Astrocyte (in vitro differentiated cells and primary cell): ENCODE measurements around the gene CABP5.

Experiments
- EZH2 ChIP-seq: IDR thresholded peaks from 2 replicates; pipeline ENCODE4 v1.6.1; 2012; ENCODE audit warnings: mild to moderate bottlenecking, low read length, inconsistent platforms; ENCODE audit not compliant: insufficient read depth
- TF ChIP-seq, protein P1 (sequence below): IDR thresholded peaks from 2 replicates; pipeline ENCODE4 v1.5.1; 2011; ENCODE audit warnings: low read depth, mild to moderate bottlenecking, inconsistent platforms, low read length, moderate library complexity; ENCODE audit not compliant: insufficient read depth

DNA sequence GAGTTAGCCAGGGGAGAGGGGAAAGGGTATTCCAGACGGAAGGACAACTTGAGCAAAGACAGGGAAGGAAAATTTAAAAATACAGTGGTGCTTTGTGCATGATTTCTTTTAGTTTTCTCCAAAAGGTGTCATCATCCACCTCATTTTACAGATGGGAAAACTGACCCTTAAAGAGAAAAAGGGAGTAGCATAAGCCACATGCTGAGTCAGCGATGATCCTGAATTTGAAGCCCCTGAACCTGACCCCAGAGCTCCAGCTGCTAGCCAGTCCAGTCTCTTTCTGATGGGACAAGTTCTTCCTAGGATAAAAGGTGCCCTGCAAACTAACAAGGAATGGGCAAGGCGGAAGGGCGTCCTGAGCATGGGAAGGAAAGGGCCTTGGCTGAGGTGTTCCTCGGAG is 10.3 kb downstream of the CABP5 start:
- TF ChIP-seq, protein P1, sequence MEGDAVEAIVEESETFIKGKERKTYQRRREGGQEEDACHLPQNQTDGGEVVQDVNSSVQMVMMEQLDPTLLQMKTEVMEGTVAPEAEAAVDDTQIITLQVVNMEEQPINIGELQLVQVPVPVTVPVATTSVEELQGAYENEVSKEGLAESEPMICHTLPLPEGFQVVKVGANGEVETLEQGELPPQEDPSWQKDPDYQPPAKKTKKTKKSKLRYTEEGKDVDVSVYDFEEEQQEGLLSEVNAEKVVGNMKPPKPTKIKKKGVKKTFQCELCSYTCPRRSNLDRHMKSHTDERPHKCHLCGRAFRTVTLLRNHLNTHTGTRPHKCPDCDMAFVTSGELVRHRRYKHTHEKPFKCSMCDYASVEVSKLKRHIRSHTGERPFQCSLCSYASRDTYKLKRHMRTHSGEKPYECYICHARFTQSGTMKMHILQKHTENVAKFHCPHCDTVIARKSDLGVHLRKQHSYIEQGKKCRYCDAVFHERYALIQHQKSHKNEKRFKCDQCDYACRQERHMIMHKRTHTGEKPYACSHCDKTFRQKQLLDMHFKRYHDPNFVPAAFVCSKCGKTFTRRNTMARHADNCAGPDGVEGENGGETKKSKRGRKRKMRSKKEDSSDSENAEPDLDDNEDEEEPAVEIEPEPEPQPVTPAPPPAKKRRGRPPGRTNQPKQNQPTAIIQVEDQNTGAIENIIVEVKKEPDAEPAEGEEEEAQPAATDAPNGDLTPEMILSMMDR: no peak
- no peak for TF ChIP-seq EZH2
